Lung (tissue), 12 donors: ENCODE measurements around the gene POLD1. TPM values are rescaled to one million over a fixed set of nuclear protein-coding genes. Genes with fewer than 3 reads are reported as not detected.

Experiments used
- ATAC-seq: fragments of 200-7000 bp; cut with Tn5 transposase; one replicate; pipeline ENCODE4 v1.9.1; 2020; ENCODE audit warnings: moderate number of reproducible peaks; ENCODE audit not compliant: insufficient read depth, low FRiP score
- DNase-seq, 3 donors: peaks; one replicate each; pipeline ENCODE4 v3.0.0-alpha.2; 2013 to 2017
- H3K27ac ChIP-seq, 2 donors: one replicate each; pipeline ENCODE4 v1.5.1; 2013; ENCODE audit warnings: mild to moderate bottlenecking in 2 of 2, moderate library complexity in 2 of 2, control low read depth in 1 of 2, inconsistent platforms in 1 of 2, low read depth in 1 of 2, low read length in 1 of 2
- H3K27me3 ChIP-seq, 3 donors: one replicate each; pipeline ENCODE4 v1.5.1; 2013; ENCODE audit warnings: low read length in 2 of 3; ENCODE audit not compliant: control insufficient read depth in 3 of 3, insufficient read depth in 3 of 3
- H3K36me3 ChIP-seq, 4 donors: one replicate each; pipeline ENCODE4 v1.5.1; 2013; ENCODE audit warnings: low read length in 4 of 4, mild to moderate bottlenecking in 1 of 4, moderate library complexity in 1 of 4; ENCODE audit not compliant: control insufficient read depth in 4 of 4, insufficient read depth in 4 of 4
- H3K4me1 ChIP-seq, 5 donors: one replicate each; pipeline ENCODE4 v1.5.1; 2013; ENCODE audit warnings: low read length in 5 of 5, mild to moderate bottlenecking in 2 of 5, moderate library complexity in 1 of 5; ENCODE audit not compliant: control insufficient read depth in 5 of 5, insufficient read depth in 5 of 5
- H3K4me3 ChIP-seq: one replicate; pipeline ENCODE4 v1.5.1; 2013; ENCODE audit warnings: mild to moderate bottlenecking, control low read depth, moderate library complexity
- H3K9ac ChIP-seq, 2 donors: one replicate each; pipeline ENCODE4 v1.5.1; 2013; ENCODE audit warnings: low read length in 2 of 2, control low read depth in 1 of 2; ENCODE audit not compliant: insufficient read depth in 1 of 2
- H3K9me3 ChIP-seq, 4 donors: one replicate each; pipeline ENCODE4 v1.5.1; 2013; ENCODE audit warnings: low read length in 3 of 4, mild to moderate bottlenecking in 1 of 4, moderate library complexity in 1 of 4; ENCODE audit not compliant: control insufficient read depth in 4 of 4, insufficient read depth in 3 of 4
- WGBS, 2 donors: extraction: QIAGEN DNeasy Blood & Tissue Kit; methylation state at CpG; one replicate each; pipeline ENCODE4 v1.1.7; 2013; 5-methylcytosine and 5-hydroxymethylcytosine counted together
- polyA plus RNA-seq, 2 donors: library from polyadenylated mRNA; stranded (reverse); fragments of 200-250 nt; gene quantifications; one replicate each; pipeline ENCODE4 v1.2.1, GENCODE V29; 2013
- total RNA-seq, 2 donors: library from RNA; depleted of rRNA in 1 of 2; stranded (reverse); fragments of >200 nt in 1 of 2; gene quantifications; one replicate each; pipeline ENCODE4 v1.2.1, GENCODE V29; 2014 to 2021
- TF ChIP-seq, protein P1 (sequence below): IDR thresholded peaks from 2 replicates; pipeline ENCODE4 v1.5.1; 2012; ENCODE audit warnings: mild to moderate bottlenecking; ENCODE audit errors: control extremely low read depth, extremely low read depth
- donor health status: control.
- donor health status: control.
- donor health status: Bipolar disorder and iron deficiency.
- donor health status: healthy.
- donor health status: DM: yes; HTN: yes; CAD: no.

The POLD1 gene
- total and polyA plus RNA-seq, 4 donors = 20.2 to 55.1 (median 39.0) TPM

GRCh38 chr19:50357178-50358100, 26.7 kb upstream of the POLD1 start:
- Histone ChIP-seq H3K27me3 (no peaks in the 10 kb centered on the region), H3K4me3 (no peak overlapping the region), H3K27ac (peak overlapping the region; percentile 67 to 85), H3K36me3 (peaks cover 0 to 2% (median 0%) of the 10 kb centered on the region in 4 donors), H3K4me1 (peaks cover 0 to 5% (median 2%) of the 10 kb centered on the region in 5 donors), H3K9me3 (no peaks in the 10 kb centered on the region), H3K9ac (no peak overlapping the region)
- TF ChIP-seq, protein P1, sequence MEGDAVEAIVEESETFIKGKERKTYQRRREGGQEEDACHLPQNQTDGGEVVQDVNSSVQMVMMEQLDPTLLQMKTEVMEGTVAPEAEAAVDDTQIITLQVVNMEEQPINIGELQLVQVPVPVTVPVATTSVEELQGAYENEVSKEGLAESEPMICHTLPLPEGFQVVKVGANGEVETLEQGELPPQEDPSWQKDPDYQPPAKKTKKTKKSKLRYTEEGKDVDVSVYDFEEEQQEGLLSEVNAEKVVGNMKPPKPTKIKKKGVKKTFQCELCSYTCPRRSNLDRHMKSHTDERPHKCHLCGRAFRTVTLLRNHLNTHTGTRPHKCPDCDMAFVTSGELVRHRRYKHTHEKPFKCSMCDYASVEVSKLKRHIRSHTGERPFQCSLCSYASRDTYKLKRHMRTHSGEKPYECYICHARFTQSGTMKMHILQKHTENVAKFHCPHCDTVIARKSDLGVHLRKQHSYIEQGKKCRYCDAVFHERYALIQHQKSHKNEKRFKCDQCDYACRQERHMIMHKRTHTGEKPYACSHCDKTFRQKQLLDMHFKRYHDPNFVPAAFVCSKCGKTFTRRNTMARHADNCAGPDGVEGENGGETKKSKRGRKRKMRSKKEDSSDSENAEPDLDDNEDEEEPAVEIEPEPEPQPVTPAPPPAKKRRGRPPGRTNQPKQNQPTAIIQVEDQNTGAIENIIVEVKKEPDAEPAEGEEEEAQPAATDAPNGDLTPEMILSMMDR = peak; percentile 75
- ATAC-seq = peak; percentile 64
- 9 to 12% methylated on average over 54 of the region's 54 CpGs for WGBS, 2 donors
- DNase-seq = peak; percentile 68 to 78 (median 71)

DNA sequence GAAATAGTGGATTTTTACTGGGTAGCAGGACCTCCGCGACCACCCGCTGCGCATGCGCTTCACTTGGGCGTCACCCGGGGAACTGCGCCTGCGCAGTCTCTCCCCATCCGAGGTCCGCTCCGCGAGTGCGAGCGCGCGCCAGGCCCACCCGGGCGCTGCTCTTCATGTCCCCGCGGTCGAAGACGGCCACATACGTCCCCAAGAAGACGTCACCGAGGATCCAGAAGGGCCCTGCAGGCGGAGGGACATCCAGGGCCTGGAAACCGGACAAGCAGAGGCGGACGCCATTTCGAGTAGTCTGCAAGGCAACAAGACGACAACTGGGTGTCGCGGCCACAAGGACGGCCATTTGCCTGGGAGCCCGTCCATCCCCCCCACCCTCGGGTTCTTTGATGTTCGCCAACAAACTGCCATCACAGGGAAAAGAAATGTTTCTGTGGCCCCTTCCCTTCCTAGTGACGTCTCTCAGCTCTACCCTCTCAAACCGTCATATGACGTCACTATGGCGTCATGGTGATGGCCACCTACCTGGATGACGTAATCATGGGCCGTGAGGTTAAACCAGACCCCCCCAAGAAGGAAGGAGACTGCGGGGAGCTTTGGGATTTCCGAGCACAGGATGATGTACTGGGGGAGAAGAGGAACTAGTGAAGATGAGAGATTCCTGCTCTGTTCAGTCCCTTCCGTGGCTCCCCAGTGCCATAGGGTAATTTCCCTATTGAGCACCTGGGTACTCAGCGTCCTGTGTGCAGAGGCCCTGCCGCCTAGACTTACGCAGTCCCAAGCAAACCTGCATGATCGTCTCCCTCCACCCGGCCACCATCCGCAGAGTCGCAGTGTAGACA, 25.4 kb upstream of the POLD1 start:
- ATAC-seq = no peak
- TF ChIP-seq, protein P1 = no peak
- peaks cover 0 to 2% (median 0%) of the 10 kb centered on the region in 4 donors for H3K36me3 ChIP-seq
- H3K9me3 ChIP-seq = no peaks in the 10 kb centered on the region
- DNase-seq = peak; percentile 66 to 79 (median 75)
- H3K27me3 ChIP-seq = no peaks in the 10 kb centered on the region
- H3K4me1 ChIP-seq = peaks cover 0 to 8% (median 2%) of the 10 kb centered on the region in 5 donors
- H3K4me3 ChIP-seq = no peak overlapping the region
- WGBS, 2 donors = 32 to 39% methylated on average over 54 of the region's 54 CpGs
- H3K27ac ChIP-seq = peak overlapping the region; percentile 67 to 83
- no peak overlapping the region for H3K9ac ChIP-seq

GRCh38 chr19:50359328-50359818, 24.8 kb upstream of the POLD1 start:
- Histone ChIP-seq H3K9me3 (no peaks in the 10 kb centered on the region), H3K4me1 (peaks cover 0 to 8% (median 2%) of the 10 kb centered on the region in 5 donors), H3K36me3 (peaks cover 0 to 2% (median 0%) of the 10 kb centered on the region in 4 donors), H3K4me3 (no peak overlapping the region), H3K27me3 (no peaks in the 10 kb centered on the region), H3K27ac (no peak overlapping the region), H3K9ac (no peak overlapping the region)
- TF ChIP-seq, protein P1 = no peak
- WGBS, 2 donors = 90 to 95% methylated on average over 11 of the region's 11 CpGs
- ATAC-seq = no peak
- DNase-seq = no peak
